H4 (cell line): ENCODE measurements around the gene DUSP5. TPM values are rescaled to one million over a fixed set of nuclear protein-coding genes. Genes with fewer than 3 reads are reported as not detected.
"Not testable (repeated sequence)": the region's sequence is repeated elsewhere in the genome, so short reads cannot be mapped to it uniquely, and the experiment has no call there.

Experiments used
- DNase-seq: peaks from one replicate; pipeline ENCODE4 v3.0.0-alpha.2; 2015; ENCODE audit warnings: low spot score
- total RNA-seq: library from RNA; depleted of rRNA; stranded (reverse); fragments of >200 nt; shearing (Covaris generic); gene quantifications from 2 replicates; pipeline ENCODE4 v1.2.3, GENCODE V29; 2014; rRNA removed

DUSP5 gene
- 5.4 and 10.5 TPM in 2 replicates for total RNA-seq

- peak; percentile 86 for DNase-seq
Measured at GRCh38 chr10:110497438-110498086, at the start of gene DUSP5. Gene DUSP5, plus strand, starts transcription at chr10:110497907. Its CDS starts 215 bp downstream, at chr10:110498122.

- DNase-seq, result no peak
Measured at GRCh38 chr10:110448682-110449418, 48.9 kb upstream of the DUSP5 start.

- DNase-seq, result no peak
Measured at GRCh38 chr10:110455446-110455845, 42.3 kb upstream of the DUSP5 start.

- no peak for DNase-seq
Measured at GRCh38 chr10:110456046-110456445, 41.7 kb upstream of the DUSP5 start.

- no peak for DNase-seq
Measured at GRCh38 chr10:110456523-110457091, 41.1 kb upstream of the DUSP5 start.

- DNase-seq, result no peak
Measured at GRCh38 chr10:110457851-110458250, 39.9 kb upstream of the DUSP5 start.

GRCh38 chr10:110458266-110458920 is 39.3 kb upstream of the DUSP5 start:
- no peak for DNase-seq

GRCh38 chr10:110459600-110459999 is 38.1 kb upstream of the DUSP5 start:
- no peak for DNase-seq

- DNase-seq, result peak; percentile 60
Measured at GRCh38 chr10:110460111-110460809, 37.4 kb upstream of the DUSP5 start.

- DNase-seq, result no peak
Measured at GRCh38 chr10:110461088-110461487, 36.6 kb upstream of the DUSP5 start.

GRCh38 chr10:110461530-110461929 is 36.2 kb upstream of the DUSP5 start:
- DNase-seq, result no peak

- DNase-seq, result no peak
Measured at GRCh38 chr10:110462166-110463095, 35.3 kb upstream of the DUSP5 start.

GRCh38 chr10:110468258-110468657 is 29.4 kb upstream of the DUSP5 start:
- DNase-seq, result not testable (repeated sequence)

- DNase-seq, result not testable (repeated sequence)
Measured at GRCh38 chr10:110470541-110470940, 27.2 kb upstream of the DUSP5 start.

GRCh38 chr10:110471566-110472139 is 26.1 kb upstream of the DUSP5 start:
- no peak for DNase-seq

- no peak for DNase-seq
Measured at GRCh38 chr10:110474017-110474416, 23.7 kb upstream of the DUSP5 start.

GRCh38 chr10:110474826-110475225 is 22.9 kb upstream of the DUSP5 start:
- DNase-seq, result no peak

- DNase-seq, result no peak
Measured at GRCh38 chr10:110475722-110476515, 21.8 kb upstream of the DUSP5 start.

- no peak for DNase-seq
Measured at GRCh38 chr10:110479710-110480109, 18.0 kb upstream of the DUSP5 start.
